Parathyroid adenoma (tissue), 2 donors: ENCODE data around the gene LARP4.
"Not testable (repeated sequence)": the region's sequence is repeated elsewhere in the genome, so short reads cannot be mapped to it uniquely, and the experiment has no call there.

Experiments used
- H2AFZ ChIP-seq: fragments of 300-600 bp; sonication (generic); one replicate; pipeline ENCODE4 v1.7.0; 2017; ENCODE audit warnings: antibody characterized with exemption, mild to moderate bottlenecking
- H3K27ac ChIP-seq: fragments of 300-600 bp; sonication (generic); one replicate; pipeline ENCODE4 v1.7.0; 2017
- H3K27me3 ChIP-seq: fragments of 300-600 bp; sonication (generic); one replicate; pipeline ENCODE4 v1.7.0; 2017; ENCODE audit warnings: low read length; ENCODE audit not compliant: control insufficient read depth, insufficient read depth
- H3K36me3 ChIP-seq: fragments of 300-600 bp; sonication (generic); one replicate; pipeline ENCODE4 v1.7.0; 2017; ENCODE audit warnings: low read length; ENCODE audit not compliant: control insufficient read depth, insufficient read depth
- H3K4me1 ChIP-seq: fragments of 300-600 bp; sonication (generic); one replicate; pipeline ENCODE4 v1.7.0; 2017; ENCODE audit warnings: control low read depth
- H3K4me2 ChIP-seq: fragments of 300-600 bp; sonication (generic); one replicate; pipeline ENCODE4 v1.7.0; 2017; ENCODE audit warnings: low read length
- H3K4me3 ChIP-seq: fragments of 300-600 bp; sonication (generic); one replicate; pipeline ENCODE4 v1.7.0; 2017; ENCODE audit warnings: low read depth, low read length
- H3K79me2 ChIP-seq: fragments of 300-600 bp; sonication (generic); one replicate; pipeline ENCODE4 v1.7.0; 2017; ENCODE audit warnings: control low read depth
- H3K9ac ChIP-seq: fragments of 300-600 bp; sonication (generic); one replicate; pipeline ENCODE4 v1.7.0; 2017; ENCODE audit warnings: mild to moderate bottlenecking
- H3K9me3 ChIP-seq: fragments of 300-600 bp; sonication (generic); one replicate; pipeline ENCODE4 v1.7.0; 2017; ENCODE audit warnings: low read length; ENCODE audit not compliant: control insufficient read depth
- CTCF ChIP-seq: fragments of 300-600 bp; sonication (generic); IDR thresholded peaks from one replicate; pipeline ENCODE4 v1.7.0; 2017; ENCODE audit warnings: antibody characterized with exemption, mild to moderate bottlenecking
- donor health status: primary hyperparathyroidism.

LARP4 gene

DNA sequence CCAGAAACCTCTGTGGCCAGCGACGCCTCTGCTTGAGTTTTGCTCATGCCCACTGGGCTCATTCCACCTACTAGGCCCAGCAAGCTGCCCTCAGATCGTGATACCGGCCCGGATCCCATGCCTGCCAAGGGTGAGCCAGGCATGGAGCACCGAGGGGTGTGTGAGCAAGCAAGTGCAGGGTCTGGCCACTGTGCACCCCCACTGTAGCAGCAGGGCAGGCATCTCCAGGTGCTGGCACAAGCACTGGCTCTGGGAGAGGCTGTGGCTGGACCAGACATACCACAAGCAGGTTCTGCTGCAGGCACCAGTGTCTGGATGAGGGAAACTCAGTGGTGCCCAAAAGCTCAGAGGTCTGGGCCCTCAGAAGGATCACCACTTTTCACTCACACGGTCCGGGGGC, 24.9 kb upstream of the LARP4 start:
- no peaks in the 10 kb centered on the region for H3K79me2 ChIP-seq
- H3K4me1 ChIP-seq, result no peaks in the 10 kb centered on the region
- no peak overlapping the region for H3K4me2 ChIP-seq
- no peak overlapping the region for H3K27ac ChIP-seq
- H3K4me3 ChIP-seq, result no peak overlapping the region
- no peak overlapping the region for H3K9ac ChIP-seq
- H3K36me3 ChIP-seq, result no peaks in the 10 kb centered on the region
- TF ChIP-seq CTCF, result no peak
- no peak overlapping the region for H2AFZ ChIP-seq
- no peaks in the 10 kb centered on the region for H3K9me3 ChIP-seq
- H3K27me3 ChIP-seq, result no peaks in the 10 kb centered on the region

DNA sequence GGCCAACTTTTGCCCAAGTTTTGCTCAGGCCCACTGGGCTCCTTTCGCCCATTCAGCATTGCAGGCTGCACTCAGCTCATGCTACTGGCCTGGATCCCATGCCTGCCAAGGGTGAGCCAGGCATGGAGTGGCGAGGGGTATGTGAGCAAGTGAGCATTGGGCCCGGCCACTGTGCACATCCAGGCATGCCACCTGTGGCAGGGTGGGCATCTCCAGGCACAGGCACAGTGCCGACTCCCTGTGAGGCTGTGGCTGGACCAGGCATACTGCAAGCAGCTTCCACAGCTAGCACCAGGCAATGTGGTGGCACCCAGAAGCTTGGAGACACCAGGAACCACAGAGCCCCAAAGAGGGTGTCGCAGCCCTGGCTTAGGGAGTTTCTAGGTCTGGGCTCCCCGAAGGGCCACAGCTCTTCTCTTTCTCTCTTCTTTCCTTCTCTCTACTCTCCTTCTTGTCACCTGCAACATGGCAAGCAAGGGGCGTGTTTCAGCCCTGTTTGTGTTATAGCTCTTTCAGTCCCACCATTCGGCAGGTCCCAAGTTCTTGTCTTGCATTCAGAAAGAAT, 19.8 kb upstream of the LARP4 start:
- no peak overlapping the region for H3K27ac ChIP-seq

GRCh38 chr12:50387487-50387886, 13.2 kb upstream of the LARP4 start:
- Histone ChIP-seq H3K4me1 (peaks cover 5% of the 10 kb centered on the region), H3K79me2 (no peaks in the 10 kb centered on the region), H3K27ac (no peak overlapping the region), H3K4me3 (no peak overlapping the region), H3K36me3 (no peaks in the 10 kb centered on the region), H2AFZ (peak overlapping the region; percentile 81), H3K4me2 (no peak overlapping the region), H3K27me3 (no peaks in the 10 kb centered on the region), H3K9me3 (no peaks in the 10 kb centered on the region), H3K9ac (no peak overlapping the region)
- no peak for TF ChIP-seq CTCF

More for the DNA sequence above, 19.8 kb upstream of the LARP4 start:
- Histone ChIP-seq H3K4me3 (no peak overlapping the region), H3K36me3 (no peaks in the 10 kb centered on the region), H3K27me3 (no peaks in the 10 kb centered on the region), H3K4me2 (no peak overlapping the region), H3K4me1 (no peaks in the 10 kb centered on the region), H3K9ac (no peak overlapping the region), H3K9me3 (no peaks in the 10 kb centered on the region), H3K79me2 (no peaks in the 10 kb centered on the region), H2AFZ (no peak overlapping the region)
- no peak for TF ChIP-seq CTCF

- no peaks in the 10 kb centered on the region for H3K27me3 ChIP-seq
- peak overlapping the region; percentile 81 for H2AFZ ChIP-seq
- H3K4me1 ChIP-seq, result peaks cover 5% of the 10 kb centered on the region
- H3K4me3 ChIP-seq, result no peak overlapping the region
- no peaks in the 10 kb centered on the region for H3K79me2 ChIP-seq
- no peaks in the 10 kb centered on the region for H3K9me3 ChIP-seq
- H3K27ac ChIP-seq, result no peak overlapping the region
- H3K9ac ChIP-seq, result no peak overlapping the region
- TF ChIP-seq CTCF, result no peak
- H3K36me3 ChIP-seq, result no peaks in the 10 kb centered on the region
- no peak overlapping the region for H3K4me2 ChIP-seq
Observed at GRCh38 chr12:50387972-50388478, 12.7 kb upstream of the LARP4 start.

GRCh38 chr12:50388793-50389192, 11.9 kb upstream of the LARP4 start:
- not testable (repeated sequence) for H3K4me1 ChIP-seq, H3K27me3 ChIP-seq, H3K27ac ChIP-seq, H3K36me3 ChIP-seq, H3K4me2 ChIP-seq, H3K4me3 ChIP-seq, H2AFZ ChIP-seq, H3K9me3 ChIP-seq, H3K9ac ChIP-seq, H3K79me2 ChIP-seq
